HCT116 (cell line): Measurements from ENCODE around the gene IL37. TPM values are rescaled to one million over a fixed set of nuclear protein-coding genes. Genes with fewer than 3 reads are reported as not detected.

Source experiments
- ATAC-seq: fragments of 200-7000 bp; cut with Tn5 transposase; 2 replicates; pipeline ENCODE4 v1.9.1; 2020; ENCODE audit warnings: mild to moderate bottlenecking, moderate library complexity
- BruUV-seq: library from RNA; stranded (reverse); fragments of 400-500 nt; replicated peaks from 2 replicates; lab custom pipeline; 2021; lab: Mats Ljungman, UMichigan
- CTCF ChIA-PET: fragments of 300-600 bp; sonication (Branson Sonifier 250); formaldehyde crosslinking; loops from one replicate; lab custom pipeline; 2021; ENCODE audit warnings: antibody characterized with exemption; lab: Charles Lee
- POLR2A ChIA-PET: fragments of 300-600, 350-600 bp; sonication (Branson Sonifier 250); formaldehyde crosslinking; loops from one replicate; lab custom pipeline; 2021; ENCODE audit warnings: antibody characterized with exemption; lab: Charles Lee
- RAD21 ChIA-PET, 2 experiments: fragments of 300-600 bp; sonication (Branson Sonifier 250); formaldehyde crosslinking; loops; one replicate each; lab custom pipeline; 2023; ENCODE audit warnings: low total read pairs in 2 of 2; ENCODE audit not compliant: uncharacterized antibody in 2 of 2, unreplicated experiment in 2 of 2, low non-redundant PET in 1 of 2; lab: Charles Lee
- DNase-seq: peaks from one replicate; pipeline ENCODE4 v3.0.0-alpha.2; 2010; ENCODE audit warnings: low read depth, low spot score
- H2AFZ ChIP-seq: fragments of 200-600 bp; shearing (Covaris generic), sonication (generic); 2 replicates; pipeline ENCODE4 v1.6.1; 2017; ENCODE audit warnings: low read depth, mixed run types, mixed read lengths, antibody characterized with exemption, low read length; ENCODE audit not compliant: poor library complexity, severe bottlenecking
- H3K27ac ChIP-seq: 2 replicates; pipeline ENCODE4 v1.5.1; 2012; ENCODE audit warnings: low read depth, low read length
- H3K27me3 ChIP-seq: fragments of 200-600 bp; sonication (generic); 2 replicates; pipeline ENCODE4 v1.6.1; 2016; ENCODE audit warnings: mixed run types, low read length, mixed read lengths; ENCODE audit not compliant: insufficient read depth
- H3K36me3 ChIP-seq, 2 experiments: fragments of 200-500 bp in 1 of 2; fragments of 200-600 bp in 1 of 2; sonication (Bioruptor generic) in 1 of 2; sonication (generic) in 1 of 2; 2 replicates each; pipeline versions ENCODE4 v1.5.1 to v1.6.1; 2014 to 2016; ENCODE audit warnings: low read length in 2 of 2, inconsistent platforms in 1 of 2, mixed read lengths in 1 of 2, mixed run types in 1 of 2; ENCODE audit not compliant: insufficient read depth in 2 of 2, control insufficient read depth in 1 of 2
- H3K4me1 ChIP-seq, 2 experiments: fragments of 200-600 bp in 1 of 2; sonication (generic) in 1 of 2; 2 replicates each; pipeline versions ENCODE4 v1.5.1 to v1.6.1; 2012 to 2017; ENCODE audit warnings: low read length in 2 of 2, inconsistent platforms in 1 of 2, mild to moderate bottlenecking in 1 of 2, mixed read lengths in 1 of 2, mixed run types in 1 of 2, moderate library complexity in 1 of 2; ENCODE audit not compliant: insufficient read depth in 2 of 2, control insufficient read depth in 1 of 2
- H3K4me2 ChIP-seq: fragments of 200-600 bp; sonication (generic); 2 replicates; pipeline ENCODE4 v1.6.1; 2017; ENCODE audit warnings: mixed run types, low read length, mixed read lengths
- H3K4me3 ChIP-seq, 2 experiments: fragments of 200-600 bp in 1 of 2; sonication (generic) in 1 of 2; replicated peaks in 1 of 2; 2 replicates each; pipeline ENCODE4 v1.5.1; 2011 to 2016; ENCODE audit warnings: low read length in 2 of 2, control low read depth in 1 of 2, low read depth in 1 of 2, mild to moderate bottlenecking in 1 of 2, mixed read lengths in 1 of 2, mixed run types in 1 of 2
- H3K79me2 ChIP-seq: fragments of 200-600 bp; sonication (generic); 2 replicates; pipeline ENCODE4 v1.6.1; 2017; ENCODE audit warnings: mild to moderate bottlenecking, mixed run types, low read length, moderate library complexity, mixed read lengths; ENCODE audit not compliant: insufficient read depth
- H3K9ac ChIP-seq: fragments of 200-600 bp; sonication (generic); 2 replicates; pipeline ENCODE4 v1.6.1; 2016; ENCODE audit warnings: low read length, mixed read lengths
- H3K9me2 ChIP-seq: fragments of 200-600 bp; sonication (generic), shearing (Covaris generic); 2 replicates; pipeline ENCODE4 v1.6.1; 2017; ENCODE audit warnings: mixed run types, mild to moderate bottlenecking, moderate library complexity; ENCODE audit not compliant: insufficient read depth
- H3K9me3 ChIP-seq, 2 experiments: fragments of 200-500 bp in 1 of 2; fragments of 200-600 bp in 1 of 2; sonication (Bioruptor generic) in 1 of 2; sonication (generic) in 1 of 2; 2 replicates each; pipeline ENCODE4 v1.6.1; 2014 to 2017; ENCODE audit warnings: low read length in 2 of 2, mixed read lengths in 2 of 2, inconsistent platforms in 1 of 2, low read depth in 1 of 2, mild to moderate bottlenecking in 1 of 2, mixed run types in 1 of 2, moderate library complexity in 1 of 2; ENCODE audit not compliant: control insufficient read depth in 1 of 2, insufficient read depth in 1 of 2
- H4K20me1 ChIP-seq: fragments of 200-600 bp; sonication (generic), shearing (Covaris generic); 2 replicates; pipeline ENCODE4 v1.6.1; 2017; ENCODE audit warnings: mixed run types, mild to moderate bottlenecking, moderate library complexity; ENCODE audit not compliant: insufficient read depth
- CBX3 ChIP-seq: IDR thresholded peaks from 2 replicates; pipeline ENCODE4 v1.6.1; 2012; ENCODE audit warnings: low read depth
- CEBPB ChIP-seq: IDR thresholded peaks from 2 replicates; pipeline ENCODE4 v1.6.1; 2012; ENCODE audit warnings: low read depth
- EZH2 ChIP-seq: fragments of 200-600 bp; sonication (generic); IDR thresholded peaks from 2 replicates; pipeline ENCODE4 v1.6.1; 2017; ENCODE audit warnings: antibody characterized with exemption, mixed run types
- EZH2phosphoT487 ChIP-seq: fragments of 200-600 bp; IDR thresholded peaks from 2 replicates; pipeline ENCODE4 v1.6.1; 2018; ENCODE audit warnings: antibody characterized with exemption, borderline replicate concordance
- FOSL1 ChIP-seq: IDR thresholded peaks from 2 replicates; pipeline ENCODE4 v1.6.1; 2012; ENCODE audit warnings: low read depth
- JUND ChIP-seq: IDR thresholded peaks from 2 replicates; pipeline ENCODE4 v1.6.1; 2012
- POLR2A ChIP-seq: IDR thresholded peaks from 2 replicates; pipeline ENCODE4 v1.7.0; 2011; ENCODE audit warnings: borderline replicate concordance; ENCODE audit not compliant: insufficient read depth, insufficient read length; ENCODE audit errors: extremely low read depth
- POLR2AphosphoS5 ChIP-seq: IDR thresholded peaks from 2 replicates; pipeline ENCODE4 v1.6.1; 2011; ENCODE audit warnings: mild to moderate bottlenecking, low read depth, low read length, moderate library complexity
- SIN3A ChIP-seq: IDR thresholded peaks from 2 replicates; pipeline ENCODE4 v1.6.1; 2012; ENCODE audit warnings: low read depth
- SP1 ChIP-seq: IDR thresholded peaks from 2 replicates; pipeline ENCODE4 v1.6.1; 2012; ENCODE audit warnings: low read depth
- SRF ChIP-seq: IDR thresholded peaks from 2 replicates; pipeline ENCODE4 v1.6.1; 2012; ENCODE audit warnings: low read depth
- TCF7L2 ChIP-seq: IDR thresholded peaks from 2 replicates; pipeline ENCODE4 v1.7.0; 2011; ENCODE audit warnings: borderline replicate concordance, inconsistent platforms; ENCODE audit not compliant: insufficient read depth, insufficient read length; ENCODE audit errors: extremely low read depth
- YY1 ChIP-seq: IDR thresholded peaks from 2 replicates; pipeline ENCODE4 v1.6.1; 2011; ENCODE audit warnings: low read length, low read depth, moderate library complexity, mild to moderate bottlenecking; ENCODE audit not compliant: insufficient replicate concordance; ENCODE audit errors: extremely low read depth
- ZNF274 ChIP-seq: fragments of 200-500 bp; sonication (Bioruptor generic); IDR thresholded peaks from 2 replicates; pipeline ENCODE4 v1.6.1; 2014; ENCODE audit warnings: mild to moderate bottlenecking, low read depth, low read length, inconsistent platforms
- intact Hi-C: fragments of 100-400 bp; cut with micrococcal nuclease; formaldehyde crosslinking; loops from 2 replicates; pipeline ENCODE4 v1.10.0; 2022
- total RNA-seq: library from RNA; stranded (reverse); gene quantifications from one replicate; pipeline ENCODE4 v1.2.1, GENCODE V29; 2021; ENCODE audit not compliant: unreplicated experiment
- TF ChIP-seq, protein P1 (sequence below): IDR thresholded peaks from 2 replicates; pipeline ENCODE4 v1.6.1; 2012
- TF ChIP-seq, protein P2 (sequence below): IDR thresholded peaks from 2 replicates; pipeline ENCODE4 v1.6.1; 2012
- TF ChIP-seq, protein P3 (sequence below): IDR thresholded peaks from 2 replicates; pipeline ENCODE4 v1.6.1; 2011; ENCODE audit warnings: mild to moderate bottlenecking, low read length, moderate library complexity; ENCODE audit not compliant: insufficient replicate concordance; ENCODE audit errors: extremely low read depth

IL37 gene
- total RNA-seq, 1 experiment from 2014 or later = not detected

DNA sequence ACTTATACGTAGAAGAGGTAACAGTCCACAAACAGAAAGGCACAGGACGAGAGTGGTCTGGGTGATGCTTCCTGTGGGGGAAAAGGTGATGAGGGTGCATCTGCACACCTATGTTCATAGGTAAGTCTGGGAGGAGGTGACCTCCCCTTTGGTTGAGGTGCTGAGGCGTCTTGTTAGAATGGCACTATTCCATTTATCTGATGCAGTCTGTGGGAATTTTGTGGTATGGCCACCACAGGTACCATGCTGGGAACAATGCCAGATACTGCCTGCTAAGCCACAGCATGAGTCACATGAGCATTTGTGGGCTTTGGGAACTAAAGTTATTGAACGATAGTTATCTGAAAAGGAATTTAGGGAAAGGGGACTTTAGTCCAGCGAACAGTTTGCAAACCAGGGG lies 27.9 kb downstream of the IL37 start:
- Histone ChIP-seq H3K27ac (no peak overlapping the region), H3K79me2 (no peaks in the 10 kb centered on the region), H3K9me3 (no peaks in the 10 kb centered on the region), H3K9ac (no peak overlapping the region), H3K9me2 (no peaks in the 10 kb centered on the region), H3K4me2 (peak overlapping the region; percentile 51), H2AFZ (no peak overlapping the region), H4K20me1 (no peaks in the 10 kb centered on the region), H3K4me1 (peaks cover 5 to 30% of the 10 kb centered on the region in 2 experiments), H3K4me3 (no peak overlapping the region), H3K27me3 (no peaks in the 10 kb centered on the region), H3K36me3 (no peaks in the 10 kb centered on the region)
- intact Hi-C loops = no loop called here
- ChIA-PET POLR2A (no interaction called here), RAD21 (no interaction called here), CTCF (interaction anchor here (4.8 kb wide), 1 partner anchor 189 kb away, joined by 86 read pairs; no protein-coding TSS in a partner anchor)
- no TSS peak for BruUV-seq
- peak; percentile 33; the same call in 1 of the 2 replicates for ATAC-seq
- TF ChIP-seq EZH2phosphoT487 (no peak), POLR2A (no peak), SP1 (peak; percentile 51), ZNF274 (no peak), SIN3A (no peak), SRF (no peak), FOSL1 (peak; percentile 73; the same call in 1 of the 2 replicates), EZH2 (no peak), CBX3 (peak; percentile 66), POLR2AphosphoS5 (0 out of 2 replicates have a peak, but pooled peaks have one; percentile 29), JUND (peak; percentile 59), CEBPB (no peak), YY1 (no peak), TCF7L2 (no peak)
- TF ChIP-seq, protein P1, sequence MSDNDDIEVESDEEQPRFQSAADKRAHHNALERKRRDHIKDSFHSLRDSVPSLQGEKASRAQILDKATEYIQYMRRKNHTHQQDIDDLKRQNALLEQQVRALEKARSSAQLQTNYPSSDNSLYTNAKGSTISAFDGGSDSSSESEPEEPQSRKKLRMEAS = no peak; the same call in 1 of the 2 replicates
- TF ChIP-seq, protein P2, sequence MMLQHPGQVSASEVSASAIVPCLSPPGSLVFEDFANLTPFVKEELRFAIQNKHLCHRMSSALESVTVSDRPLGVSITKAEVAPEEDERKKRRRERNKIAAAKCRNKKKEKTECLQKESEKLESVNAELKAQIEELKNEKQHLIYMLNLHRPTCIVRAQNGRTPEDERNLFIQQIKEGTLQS = no peak
- TF ChIP-seq, protein P3, sequence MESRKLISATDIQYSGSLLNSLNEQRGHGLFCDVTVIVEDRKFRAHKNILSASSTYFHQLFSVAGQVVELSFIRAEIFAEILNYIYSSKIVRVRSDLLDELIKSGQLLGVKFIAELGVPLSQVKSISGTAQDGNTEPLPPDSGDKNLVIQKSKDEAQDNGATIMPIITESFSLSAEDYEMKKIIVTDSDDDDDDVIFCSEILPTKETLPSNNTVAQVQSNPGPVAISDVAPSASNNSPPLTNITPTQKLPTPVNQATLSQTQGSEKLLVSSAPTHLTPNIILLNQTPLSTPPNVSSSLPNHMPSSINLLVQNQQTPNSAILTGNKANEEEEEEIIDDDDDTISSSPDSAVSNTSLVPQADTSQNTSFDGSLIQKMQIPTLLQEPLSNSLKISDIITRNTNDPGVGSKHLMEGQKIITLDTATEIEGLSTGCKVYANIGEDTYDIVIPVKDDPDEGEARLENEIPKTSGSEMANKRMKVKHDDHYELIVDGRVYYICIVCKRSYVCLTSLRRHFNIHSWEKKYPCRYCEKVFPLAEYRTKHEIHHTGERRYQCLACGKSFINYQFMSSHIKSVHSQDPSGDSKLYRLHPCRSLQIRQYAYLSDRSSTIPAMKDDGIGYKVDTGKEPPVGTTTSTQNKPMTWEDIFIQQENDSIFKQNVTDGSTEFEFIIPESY = no peak
- DNase-seq = peak; percentile 68
